PC-3 (cell line): ENCODE results near the gene MAML2.

Experiments
- EZH2 ChIP-seq: fragments of 300-600 bp; sonication (generic); IDR thresholded peaks from one replicate; pipeline ENCODE4 v1.6.1; 2017; ENCODE audit warnings: antibody characterized with exemption, mild to moderate bottlenecking, low read length; ENCODE audit not compliant: unreplicated experiment
- EZH2phosphoT487 ChIP-seq: fragments of 300-600 bp; sonication (generic); IDR thresholded peaks from 2 replicates; pipeline ENCODE4 v1.6.1; 2018; ENCODE audit warnings: mild to moderate bottlenecking, antibody characterized with exemption, low read length, borderline replicate concordance
- TF ChIP-seq, protein P1 (sequence below): fragments of 300-600 bp; sonication (generic); conservative IDR thresholded peaks from 2 replicates; pipeline ENCODE4 v1.5.1; 2017; ENCODE audit warnings: antibody characterized with exemption, low read depth, mild to moderate bottlenecking, low read length

DNA sequence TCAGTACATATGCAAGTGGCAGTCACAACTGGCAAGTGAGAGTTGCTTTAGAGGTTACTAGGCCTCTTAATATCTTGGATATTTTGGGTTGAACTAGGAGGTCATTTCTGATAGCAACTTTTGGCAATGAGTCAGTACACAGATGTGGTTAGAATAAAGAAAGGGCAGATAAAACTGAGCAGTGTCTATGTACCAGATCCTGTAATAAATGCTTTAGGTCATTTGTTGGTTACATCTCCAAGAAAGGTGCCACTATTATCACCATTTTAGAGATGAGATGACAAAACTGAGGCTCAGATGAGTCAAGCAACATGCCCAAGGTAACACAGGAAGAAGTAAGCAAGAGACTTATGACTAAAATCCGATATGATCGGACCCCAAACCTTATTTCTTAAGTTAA, 25.0 kb downstream of the MAML2 start:
- TF ChIP-seq, protein P1, sequence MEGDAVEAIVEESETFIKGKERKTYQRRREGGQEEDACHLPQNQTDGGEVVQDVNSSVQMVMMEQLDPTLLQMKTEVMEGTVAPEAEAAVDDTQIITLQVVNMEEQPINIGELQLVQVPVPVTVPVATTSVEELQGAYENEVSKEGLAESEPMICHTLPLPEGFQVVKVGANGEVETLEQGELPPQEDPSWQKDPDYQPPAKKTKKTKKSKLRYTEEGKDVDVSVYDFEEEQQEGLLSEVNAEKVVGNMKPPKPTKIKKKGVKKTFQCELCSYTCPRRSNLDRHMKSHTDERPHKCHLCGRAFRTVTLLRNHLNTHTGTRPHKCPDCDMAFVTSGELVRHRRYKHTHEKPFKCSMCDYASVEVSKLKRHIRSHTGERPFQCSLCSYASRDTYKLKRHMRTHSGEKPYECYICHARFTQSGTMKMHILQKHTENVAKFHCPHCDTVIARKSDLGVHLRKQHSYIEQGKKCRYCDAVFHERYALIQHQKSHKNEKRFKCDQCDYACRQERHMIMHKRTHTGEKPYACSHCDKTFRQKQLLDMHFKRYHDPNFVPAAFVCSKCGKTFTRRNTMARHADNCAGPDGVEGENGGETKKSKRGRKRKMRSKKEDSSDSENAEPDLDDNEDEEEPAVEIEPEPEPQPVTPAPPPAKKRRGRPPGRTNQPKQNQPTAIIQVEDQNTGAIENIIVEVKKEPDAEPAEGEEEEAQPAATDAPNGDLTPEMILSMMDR = no peak
- no peak for TF ChIP-seq EZH2phosphoT487
- TF ChIP-seq EZH2 = no peak
